Caco-2 (cell line): ENCODE measurements around the gene SCAF11. TPM values are rescaled to one million over a fixed set of nuclear protein-coding genes. Genes with fewer than 3 reads are reported as not detected.

Experiments used
- BruUV-seq: library from RNA; stranded (reverse); fragments of 400-500 nt; replicated peaks from 2 replicates; lab custom pipeline; 2021; lab: Mats Ljungman, UMichigan
- CTCF ChIA-PET: fragments of 300-600 bp; sonication (Branson Sonifier 250); formaldehyde crosslinking; loops from one replicate; lab custom pipeline; 2022; ENCODE audit warnings: antibody characterized with exemption; lab: Charles Lee
- POLR2A ChIA-PET: fragments of 300-600 bp; sonication (Branson Sonifier 250); formaldehyde crosslinking; loops from one replicate; lab custom pipeline; 2022; ENCODE audit warnings: antibody characterized with exemption; lab: Charles Lee
- DNase-seq, 2 experiments: peaks; one replicate each; pipeline versions ENCODE4 v3.0.0 to v3.0.0-alpha.2; 2020 to 2022
- H3K27me3 ChIP-seq: replicated peaks from 2 replicates; pipeline ENCODE4 v1.6.0; 2011; ENCODE audit warnings: low read length; ENCODE audit not compliant: control insufficient read depth, insufficient read depth
- H3K36me3 ChIP-seq: 2 replicates; pipeline ENCODE4 v1.5.1; 2011; ENCODE audit warnings: low read length; ENCODE audit not compliant: control insufficient read depth, insufficient read depth
- H3K4me1 ChIP-seq: fragments of 250-450 bp; sonication (Bioruptor Pico); 2 replicates; pipeline ENCODE4 v1.5.1; 2020; ENCODE audit warnings: mild to moderate bottlenecking
- H3K4me3 ChIP-seq: 2 replicates; pipeline ENCODE4 v1.5.1; 2011; ENCODE audit warnings: low read depth, mild to moderate bottlenecking, control low read depth, low read length
- H3K9me3 ChIP-seq: fragments of 250-450 bp; sonication (Bioruptor Pico); 2 replicates; pipeline ENCODE4 v1.5.1; 2020; ENCODE audit warnings: mild to moderate bottlenecking, moderate library complexity
- H3K27ac Mint-ChIP-seq: one replicate; pipeline ENCODE4 v1.8.0; 2022; ENCODE audit warnings: mixed read lengths; ENCODE audit not compliant: unreplicated experiment
- H3K27me3 Mint-ChIP-seq: one replicate; pipeline ENCODE4 v1.8.0; 2022; ENCODE audit warnings: mixed read lengths; ENCODE audit not compliant: insufficient read depth, unreplicated experiment
- H3K36me3 Mint-ChIP-seq: one replicate; pipeline ENCODE4 v1.8.0; 2022; ENCODE audit warnings: mild to moderate bottlenecking, mixed read lengths; ENCODE audit not compliant: insufficient read depth, unreplicated experiment
- H3K4me1 Mint-ChIP-seq: one replicate; pipeline ENCODE4 v1.8.0; 2022; ENCODE audit warnings: low read depth, mixed read lengths; ENCODE audit not compliant: unreplicated experiment
- H3K4me3 Mint-ChIP-seq: one replicate; pipeline ENCODE4 v1.8.0; 2022; ENCODE audit warnings: mild to moderate bottlenecking, moderate library complexity, mixed read lengths; ENCODE audit not compliant: unreplicated experiment
- H3K9me3 Mint-ChIP-seq: one replicate; pipeline ENCODE4 v1.8.0; 2022; ENCODE audit warnings: mixed read lengths; ENCODE audit not compliant: unreplicated experiment
- intact Hi-C: fragments of 100-400 bp; cut with micrococcal nuclease; formaldehyde crosslinking; loops from one replicate; pipeline ENCODE4 v1.10.0; 2022; ENCODE audit not compliant: unreplicated experiment
- total RNA-seq: library from RNA; stranded (reverse); gene quantifications from 2 replicates; pipeline ENCODE4 v1.2.3, GENCODE V29; 2022
- TF ChIP-seq, protein P1 (sequence below), 2 experiments: fragments of 200-600 bp in 1 of 2; IDR thresholded peaks; 1 replicate in 1 of 2; 2 replicates in 1 of 2; pipeline versions ENCODE4 v1.5.1 to v1.8.0; 2011 to 2022; ENCODE audit warnings: antibody characterized with exemption in 1 of 2, control low read depth in 1 of 2, inconsistent platforms in 1 of 2, low read depth in 1 of 2, low read length in 1 of 2, mild to moderate bottlenecking in 1 of 2, moderate library complexity in 1 of 2; ENCODE audit not compliant: insufficient read depth in 1 of 2, severe bottlenecking in 1 of 2, unreplicated experiment in 1 of 2

SCAF11 gene
- total RNA-seq, 1 experiment from 2014 or later: 292 TPM

GRCh38 chr12:45877069-45877468, 113.3 kb downstream of the SCAF11 start:
- peaks cover 5% of the 10 kb centered on the region for H3K36me3 ChIP-seq
- no peaks in the 10 kb centered on the region for H3K9me3 ChIP-seq
- intact Hi-C loops: no loop called here
- no TSS peak for BruUV-seq
- no peaks in the 10 kb centered on the region for H3K27me3 Mint-ChIP-seq
- DNase-seq: no peak
- H3K4me3 ChIP-seq: no peak overlapping the region
- no peaks in the 10 kb centered on the region for H3K4me1 ChIP-seq
- no peak overlapping the region for H3K27ac Mint-ChIP-seq
- peaks cover 16% of the 10 kb centered on the region for H3K4me1 Mint-ChIP-seq
- POLR2A ChIA-PET: no interaction called here
- no peaks in the 10 kb centered on the region for H3K27me3 ChIP-seq
- H3K4me3 Mint-ChIP-seq: no peak overlapping the region
- peaks cover 61% of the 10 kb centered on the region for H3K36me3 Mint-ChIP-seq
- CTCF ChIA-PET: no interaction called here
- TF ChIP-seq, protein P1, sequence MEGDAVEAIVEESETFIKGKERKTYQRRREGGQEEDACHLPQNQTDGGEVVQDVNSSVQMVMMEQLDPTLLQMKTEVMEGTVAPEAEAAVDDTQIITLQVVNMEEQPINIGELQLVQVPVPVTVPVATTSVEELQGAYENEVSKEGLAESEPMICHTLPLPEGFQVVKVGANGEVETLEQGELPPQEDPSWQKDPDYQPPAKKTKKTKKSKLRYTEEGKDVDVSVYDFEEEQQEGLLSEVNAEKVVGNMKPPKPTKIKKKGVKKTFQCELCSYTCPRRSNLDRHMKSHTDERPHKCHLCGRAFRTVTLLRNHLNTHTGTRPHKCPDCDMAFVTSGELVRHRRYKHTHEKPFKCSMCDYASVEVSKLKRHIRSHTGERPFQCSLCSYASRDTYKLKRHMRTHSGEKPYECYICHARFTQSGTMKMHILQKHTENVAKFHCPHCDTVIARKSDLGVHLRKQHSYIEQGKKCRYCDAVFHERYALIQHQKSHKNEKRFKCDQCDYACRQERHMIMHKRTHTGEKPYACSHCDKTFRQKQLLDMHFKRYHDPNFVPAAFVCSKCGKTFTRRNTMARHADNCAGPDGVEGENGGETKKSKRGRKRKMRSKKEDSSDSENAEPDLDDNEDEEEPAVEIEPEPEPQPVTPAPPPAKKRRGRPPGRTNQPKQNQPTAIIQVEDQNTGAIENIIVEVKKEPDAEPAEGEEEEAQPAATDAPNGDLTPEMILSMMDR (IDR thresholded peaks at IDR 0.05; ENCODE audit: insufficient read depth in 1 of 2, low read depth in 1 of 2, low read length in 1 of 2, severe bottlenecking in 1 of 2, unreplicated experiment in 1 of 2): no peak
- peaks cover 10% of the 10 kb centered on the region for H3K9me3 Mint-ChIP-seq

- no peaks in the 10 kb centered on the region for H3K9me3 Mint-ChIP-seq
- Histone ChIP-seq H3K9me3 (no peaks in the 10 kb centered on the region), H3K36me3 (peaks cover 1% of the 10 kb centered on the region), H3K4me3 (no peak overlapping the region), H3K4me1 (no peaks in the 10 kb centered on the region), H3K27me3 (no peaks in the 10 kb centered on the region)
- ChIA-PET CTCF (interaction anchor here (0.7 kb wide), 1 partner anchor 329 kb away, joined by 3 read pairs; no protein-coding TSS in a partner anchor), POLR2A (no interaction called here)
- intact Hi-C loops: no loop called here
- BruUV-seq: no TSS peak
- no peak overlapping the region for H3K4me3 Mint-ChIP-seq
- H3K27me3 Mint-ChIP-seq: no peaks in the 10 kb centered on the region
- H3K36me3 Mint-ChIP-seq: peaks cover 58% of the 10 kb centered on the region
- no peaks in the 10 kb centered on the region for H3K4me1 Mint-ChIP-seq
- DNase-seq: no peak
- TF ChIP-seq, protein P1 (IDR thresholded peaks at IDR 0.05; ENCODE audit: insufficient read depth in 1 of 2, low read depth in 1 of 2, low read length in 1 of 2, severe bottlenecking in 1 of 2, unreplicated experiment in 1 of 2): no peak
- H3K27ac Mint-ChIP-seq: no peak overlapping the region
Observed at GRCh38 chr12:45872446-45872845, 117.9 kb downstream of the SCAF11 start.
